NCI-H345 treated with DMSO at 0.1 percent for 48 hours (cell line): ENCODE data around the gene GORASP1.

Source experiments
- DNase-seq: peaks from one replicate; lab custom pipeline; 2025; ENCODE audit not compliant: unreplicated experiment; lab: John Stamatoyannopoulos, UW

The GORASP1 gene

GRCh38 chr3:39141171-39141995 lies 34.0 kb upstream of the GORASP1 start:
- DNase-seq, result no peak

- DNase-seq, result no peak
Measured at GRCh38 chr3:39140341-39140971, 33.0 kb upstream of the GORASP1 start.

- DNase-seq, result no peak
Measured at GRCh38 chr3:39139442-39139841, 32.0 kb upstream of the GORASP1 start.

- no peak for DNase-seq
Measured at GRCh38 chr3:39138804-39139415, 31.5 kb upstream of the GORASP1 start.

GRCh38 chr3:39137991-39138803 lies 30.8 kb upstream of the GORASP1 start:
- no peak for DNase-seq

GRCh38 chr3:39137435-39137936 lies 30.1 kb upstream of the GORASP1 start:
- DNase-seq, result no peak

GRCh38 chr3:39136533-39137434 lies 29.4 kb upstream of the GORASP1 start:
- no peak for DNase-seq

GRCh38 chr3:39135170-39135805 lies 27.9 kb upstream of the GORASP1 start:
- DNase-seq, result no peak

GRCh38 chr3:39134305-39134704 lies 26.9 kb upstream of the GORASP1 start:
- no peak for DNase-seq

GRCh38 chr3:39133822-39134221 lies 26.4 kb upstream of the GORASP1 start:
- no peak for DNase-seq

GRCh38 chr3:39133093-39133490 lies 25.7 kb upstream of the GORASP1 start:
- DNase-seq, result no peak

GRCh38 chr3:39132096-39133092 lies 25.0 kb upstream of the GORASP1 start:
- no peak for DNase-seq

GRCh38 chr3:39130693-39131265 lies 23.4 kb upstream of the GORASP1 start:
- no peak for DNase-seq

- no peak for DNase-seq
Measured at GRCh38 chr3:39130026-39130425, 22.6 kb upstream of the GORASP1 start.

GRCh38 chr3:39128951-39129350 lies 21.5 kb upstream of the GORASP1 start:
- DNase-seq, result no peak

GRCh38 chr3:39127908-39128304 lies 20.5 kb upstream of the GORASP1 start:
- DNase-seq, result no peak

- no peak for DNase-seq
Measured at GRCh38 chr3:39127269-39127907, 20.0 kb upstream of the GORASP1 start.
